GM21723 (cell line): ENCODE results near the gene NAT14.
"Not testable (repeated sequence)": the region's sequence is repeated elsewhere in the genome, so short reads cannot be mapped to it uniquely, and the experiment has no call there.

Experiments
- ATAC-seq: cut with Tn5 transposase; IDR thresholded peaks from one replicate; pipeline ENCODE4 v1.9.1; 2021; ENCODE audit warnings: mild to moderate bottlenecking, moderate library complexity; ENCODE audit not compliant: unreplicated experiment

Gene NAT14

GRCh38 chr19:55530996-55531395, 46.0 kb downstream of the NAT14 start:
- no peak for ATAC-seq

DNA sequence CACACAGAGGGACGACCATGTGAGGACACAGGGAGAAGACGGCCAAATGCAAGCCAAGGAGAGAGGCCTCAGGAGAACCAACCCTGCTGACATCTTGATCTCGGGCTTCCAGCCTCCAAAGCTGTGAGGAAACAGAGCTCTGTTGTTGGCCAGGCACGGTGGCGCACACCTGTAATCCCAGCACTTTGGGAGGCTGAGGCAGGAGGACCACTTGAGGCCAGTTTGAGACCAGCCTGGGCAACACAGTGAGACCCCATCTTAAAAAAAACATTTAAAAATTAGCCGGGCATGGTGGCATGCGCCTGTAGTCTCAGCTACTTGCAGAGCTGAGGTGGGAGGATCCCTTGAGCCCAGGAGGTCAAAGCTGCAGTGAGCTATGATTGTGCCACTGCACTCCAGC, 49.3 kb downstream of the NAT14 start:
- not testable (repeated sequence) for ATAC-seq

GRCh38 chr19:55535173-55535964, 50.4 kb downstream of the NAT14 start:
- no peak for ATAC-seq

DNA sequence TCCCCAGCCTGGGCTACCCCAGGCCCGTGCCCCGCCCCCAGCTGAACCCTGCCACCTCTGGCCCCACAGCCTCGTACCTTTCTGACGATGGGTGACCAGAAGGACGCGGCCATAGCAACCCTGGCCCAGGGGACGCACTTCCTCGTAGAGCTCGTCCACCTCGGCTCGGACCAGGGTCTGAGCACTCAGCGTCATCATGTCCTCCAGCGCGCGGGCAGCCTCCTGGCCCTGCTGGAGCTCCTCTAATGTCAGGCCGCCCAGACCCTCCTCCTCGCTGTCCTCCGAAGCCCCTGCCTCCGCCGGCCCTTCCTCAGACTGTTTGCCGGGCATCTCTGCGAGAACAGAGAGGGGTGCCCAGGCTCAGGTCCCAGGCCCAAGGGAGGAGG, 51.0 kb downstream of the NAT14 start:
- ATAC-seq, result no peak

- no peak for ATAC-seq
Measured at GRCh38 chr19:55536366-55536765, 51.4 kb downstream of the NAT14 start.
